PC-9 (cell line): ENCODE measurements around the gene FAM174C. TPM values are rescaled to one million over a fixed set of nuclear protein-coding genes. Genes with fewer than 3 reads are reported as not detected.

Experiments used
- BruUV-seq: library from RNA; stranded (reverse); fragments of 400-500 nt; replicated peaks from 2 replicates; lab custom pipeline; 2021; lab: Mats Ljungman, UMichigan
- CTCF ChIA-PET: fragments of 300-600 bp; sonication (Branson Sonifier 250); formaldehyde crosslinking; loops from one replicate; lab custom pipeline; 2022; ENCODE audit warnings: antibody characterized with exemption; lab: Charles Lee
- POLR2A ChIA-PET: fragments of 300-600 bp; sonication (Branson Sonifier 250); formaldehyde crosslinking; loops from one replicate; lab custom pipeline; 2022; ENCODE audit warnings: antibody characterized with exemption; ENCODE audit not compliant: unreplicated experiment; lab: Charles Lee
- DNase-seq, 2 experiments: peaks; one replicate each; pipeline versions ENCODE4 v3.0.0 to v3.0.0-alpha.2; 2015 to 2022; ENCODE audit warnings: mixed read lengths in 1 of 2
- H2AFZ ChIP-seq: fragments of 200-600 bp; sonication (generic); 2 replicates; pipeline ENCODE4 v1.8.1; 2017; ENCODE audit warnings: antibody characterized with exemption
- H3F3A ChIP-seq: fragments of 200-600 bp; sonication (generic); 2 replicates; pipeline ENCODE4 v1.8.1; 2017; ENCODE audit warnings: antibody characterized with exemption, mild to moderate bottlenecking, low read depth; ENCODE audit not compliant: insufficient read depth
- H3K27ac ChIP-seq: fragments of 200-600 bp; sonication (generic); 2 replicates; pipeline ENCODE4 v1.6.1; 2016; ENCODE audit warnings: mixed run types
- H3K27me3 ChIP-seq: fragments of 200-600 bp; sonication (generic); 2 replicates; pipeline ENCODE4 v1.6.1; 2016; ENCODE audit warnings: low read depth, mixed run types; ENCODE audit not compliant: insufficient read depth
- H3K36me3 ChIP-seq: fragments of 200-600 bp; sonication (generic); 2 replicates; pipeline ENCODE4 v1.6.1; 2016; ENCODE audit warnings: low read depth, mixed run types
- H3K4me1 ChIP-seq: fragments of 200-600 bp; sonication (generic); replicated peaks from 2 replicates; pipeline ENCODE4 v1.6.1; 2016; ENCODE audit warnings: mixed run types; ENCODE audit not compliant: insufficient read depth
- H3K4me2 ChIP-seq: fragments of 200-600 bp; sonication (generic); 2 replicates; pipeline ENCODE4 v1.6.1; 2017; ENCODE audit warnings: mixed run types
- H3K4me3 ChIP-seq: fragments of 200-600 bp; sonication (generic); 2 replicates; pipeline ENCODE4 v1.6.1; 2016; ENCODE audit warnings: mixed run types
- H3K79me2 ChIP-seq: fragments of 200-600 bp; sonication (generic); 2 replicates; pipeline ENCODE4 v1.6.1; 2017; ENCODE audit warnings: low read depth, mixed run types
- H3K9me2 ChIP-seq: fragments of 200-600 bp; sonication (generic); 2 replicates; pipeline ENCODE4 v1.8.1; 2017; ENCODE audit warnings: mild to moderate bottlenecking; ENCODE audit not compliant: insufficient read depth
- H3K9me3 ChIP-seq: fragments of 200-600 bp; sonication (generic); 2 replicates; pipeline ENCODE4 v1.8.1; 2016; ENCODE audit warnings: low read depth; ENCODE audit not compliant: insufficient read depth
- H4K20me1 ChIP-seq: fragments of 200-600 bp; sonication (generic); 2 replicates; pipeline ENCODE4 v1.8.1; 2017; ENCODE audit not compliant: insufficient read depth
- CTCF ChIP-seq: fragments of 200-600 bp; sonication (generic); conservative IDR thresholded peaks from 2 replicates; pipeline ENCODE4 v1.6.1; 2017; ENCODE audit warnings: mixed run types, antibody characterized with exemption, mild to moderate bottlenecking, moderate library complexity
- EZH2 ChIP-seq: fragments of 200-600 bp; sonication (generic); IDR thresholded peaks from 2 replicates; pipeline ENCODE4 v1.8.0; 2017; ENCODE audit warnings: antibody characterized with exemption, low read depth
- intact Hi-C: fragments of 100-400 bp; cut with micrococcal nuclease; formaldehyde crosslinking; loops from one replicate; pipeline ENCODE4 v1.10.0; 2022; ENCODE audit not compliant: unreplicated experiment
- total RNA-seq: library from RNA; stranded (reverse); gene quantifications from 2 replicates; pipeline ENCODE4 v1.2.3, GENCODE V29; 2021

Gene FAM174C
- total RNA-seq, 1 experiment from 2014 or later, result 51.8 TPM

DNA sequence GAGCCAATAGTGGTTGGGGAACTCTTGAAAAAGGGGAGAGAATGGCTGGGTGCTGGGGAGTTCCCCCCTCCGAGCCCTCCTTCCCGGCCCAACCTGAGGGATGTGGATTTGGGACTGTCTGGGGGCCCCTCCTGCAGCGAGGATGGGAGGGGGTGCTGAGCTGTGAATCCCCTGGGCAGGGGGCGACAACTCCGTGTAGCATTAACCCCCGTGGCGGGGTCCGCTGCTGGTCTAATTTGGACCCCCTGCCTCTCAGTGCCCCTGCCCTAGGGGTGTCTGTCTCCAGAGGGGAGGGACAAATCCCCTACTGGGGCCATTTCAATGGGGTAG lies 17.2 kb upstream of the FAM174C start:
- no peak for DNase-seq
- peaks cover 14% of the 10 kb centered on the region; the same call in 1 of the 2 replicates for H4K20me1 ChIP-seq
- peak overlapping the region; percentile 92 for H3K27ac ChIP-seq
- CTCF ChIA-PET, result interaction anchor here (0.7 kb wide), 1 partner anchor 42 kb away, joined by 3 read pairs; no protein-coding TSS in a partner anchor
- peak overlapping the region; percentile 74 for H3K4me2 ChIP-seq
- no peak overlapping the region for H2AFZ ChIP-seq
- H3K4me1 ChIP-seq, result peaks cover 53% of the 10 kb centered on the region
- TF ChIP-seq EZH2 (no peak), CTCF (no peak)
- POLR2A ChIA-PET, result no interaction called here
- H3K9me2 ChIP-seq, result no peaks in the 10 kb centered on the region
- peaks cover 48% of the 10 kb centered on the region for H3K79me2 ChIP-seq
- H3K9me3 ChIP-seq, result no peaks in the 10 kb centered on the region
- TSS peak; percentile 2 for BruUV-seq
- intact Hi-C loops, result no loop called here
- no peak overlapping the region for H3K4me3 ChIP-seq
- peaks cover 3% of the 10 kb centered on the region; the same call in 1 of the 2 replicates for H3K36me3 ChIP-seq
- no peaks in the 10 kb centered on the region for H3K27me3 ChIP-seq
- H3F3A ChIP-seq, result peaks cover 62% of the 10 kb centered on the region

GRCh38 chr19:1258707-1259205 lies 16.6 kb upstream of the FAM174C start:
- no peak overlapping the region for H2AFZ ChIP-seq
- H3K27ac ChIP-seq, result peak overlapping the region; percentile 92
- no TSS peak for BruUV-seq
- intact Hi-C loops, result no loop called here
- POLR2A ChIA-PET, result no interaction called here
- no peaks in the 10 kb centered on the region for H3K9me2 ChIP-seq
- H3K4me1 ChIP-seq, result peaks cover 53% of the 10 kb centered on the region
- peak overlapping the region; percentile 74 for H3K4me2 ChIP-seq
- peak overlapping the region; percentile 42; the same call in 1 of the 2 replicates for H3K4me3 ChIP-seq
- DNase-seq, result no peak
- no peaks in the 10 kb centered on the region for H3K27me3 ChIP-seq
- CTCF ChIA-PET, result interaction anchor here (0.7 kb wide), 1 partner anchor 43 kb away, joined by 3 read pairs; no protein-coding TSS in a partner anchor
- H3K9me3 ChIP-seq, result no peaks in the 10 kb centered on the region
- H4K20me1 ChIP-seq, result peaks cover 10% of the 10 kb centered on the region; the same call in 1 of the 2 replicates
- TF ChIP-seq EZH2 (no peak), CTCF (no peak)
- H3K36me3 ChIP-seq, result peaks cover 3% of the 10 kb centered on the region; the same call in 1 of the 2 replicates
- peaks cover 43% of the 10 kb centered on the region for H3K79me2 ChIP-seq
- peaks cover 67% of the 10 kb centered on the region for H3F3A ChIP-seq

GRCh38 chr19:1259206-1259875 lies 16.0 kb upstream of the FAM174C start:
- peaks cover 2% of the 10 kb centered on the region; the same call in 1 of the 2 replicates for H3K36me3 ChIP-seq
- peak; percentile 77 to 85 for DNase-seq
- BruUV-seq, result TSS peak; percentile 78
- peaks cover 51% of the 10 kb centered on the region for H3K4me1 ChIP-seq
- peaks cover 9% of the 10 kb centered on the region; the same call in 1 of the 2 replicates for H4K20me1 ChIP-seq
- peak overlapping the region; percentile 74 for H3K4me2 ChIP-seq
- H3K9me2 ChIP-seq, result no peaks in the 10 kb centered on the region
- H3K9me3 ChIP-seq, result no peaks in the 10 kb centered on the region
- TF ChIP-seq CTCF (no peak), EZH2 (no peak)
- no peak overlapping the region for H2AFZ ChIP-seq
- POLR2A ChIA-PET, result interaction anchor here (0.5 kb wide), 1 partner anchor 10 kb away, joined by 4 read pairs; the partner anchor contains the start of gene CIRBP
- peak overlapping the region; percentile 92 for H3K27ac ChIP-seq
- H3K4me3 ChIP-seq, result peak overlapping the region; percentile 42; the same call in 1 of the 2 replicates
- peaks cover 37% of the 10 kb centered on the region for H3K79me2 ChIP-seq
- no peaks in the 10 kb centered on the region for H3K27me3 ChIP-seq
- intact Hi-C loops, result no loop called here
- CTCF ChIA-PET, result no interaction called here
- H3F3A ChIP-seq, result peaks cover 66% of the 10 kb centered on the region
